ENCODE results near the gene NSMF.

NSMF gene

DNA sequence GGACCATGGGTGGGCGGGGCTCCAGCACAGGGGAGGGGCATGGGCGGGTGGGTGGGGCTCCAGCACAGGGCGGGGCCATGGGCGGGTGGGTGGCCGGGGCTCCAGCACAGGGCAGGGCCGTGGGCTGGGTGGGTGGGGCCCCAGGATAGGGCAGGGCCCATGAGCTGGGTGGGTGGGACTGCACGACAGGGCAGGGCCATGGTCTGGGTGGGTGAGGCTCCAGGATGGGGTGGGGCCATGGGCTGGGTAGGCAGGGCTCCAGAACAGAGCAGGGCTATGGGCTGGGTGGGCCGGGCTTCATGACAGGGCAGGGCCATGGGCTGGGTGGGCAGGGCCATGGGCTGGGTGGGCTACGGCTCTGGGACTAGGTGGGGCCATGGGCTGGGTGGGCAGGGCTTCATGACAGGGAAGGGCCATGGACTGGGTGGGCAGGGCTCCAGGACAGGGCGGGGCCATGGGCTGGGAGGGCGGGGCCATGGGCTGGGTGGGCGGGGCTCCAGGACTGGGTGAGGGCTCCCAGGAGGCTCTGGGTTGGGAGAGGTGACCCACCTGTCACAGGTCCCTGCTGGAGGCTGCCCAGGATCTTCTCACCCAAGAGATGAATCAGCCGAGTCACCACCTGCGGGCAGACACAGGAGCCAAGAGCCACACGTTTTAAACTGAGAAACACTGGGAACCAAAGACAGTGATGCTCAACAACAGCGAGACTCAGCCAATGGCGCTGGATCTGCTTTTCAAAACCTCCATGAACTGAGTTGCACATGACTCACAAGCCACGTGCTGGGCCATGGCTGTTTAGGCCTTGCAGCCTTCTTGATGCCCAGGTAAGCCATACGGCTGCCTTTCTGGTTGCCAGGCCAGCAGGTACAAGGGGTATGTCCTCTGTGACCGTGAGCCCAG lies 33.6 kb upstream of the NSMF start:
- no peak for DNase-seq (ENCODE audit: low spot score)

DNA sequence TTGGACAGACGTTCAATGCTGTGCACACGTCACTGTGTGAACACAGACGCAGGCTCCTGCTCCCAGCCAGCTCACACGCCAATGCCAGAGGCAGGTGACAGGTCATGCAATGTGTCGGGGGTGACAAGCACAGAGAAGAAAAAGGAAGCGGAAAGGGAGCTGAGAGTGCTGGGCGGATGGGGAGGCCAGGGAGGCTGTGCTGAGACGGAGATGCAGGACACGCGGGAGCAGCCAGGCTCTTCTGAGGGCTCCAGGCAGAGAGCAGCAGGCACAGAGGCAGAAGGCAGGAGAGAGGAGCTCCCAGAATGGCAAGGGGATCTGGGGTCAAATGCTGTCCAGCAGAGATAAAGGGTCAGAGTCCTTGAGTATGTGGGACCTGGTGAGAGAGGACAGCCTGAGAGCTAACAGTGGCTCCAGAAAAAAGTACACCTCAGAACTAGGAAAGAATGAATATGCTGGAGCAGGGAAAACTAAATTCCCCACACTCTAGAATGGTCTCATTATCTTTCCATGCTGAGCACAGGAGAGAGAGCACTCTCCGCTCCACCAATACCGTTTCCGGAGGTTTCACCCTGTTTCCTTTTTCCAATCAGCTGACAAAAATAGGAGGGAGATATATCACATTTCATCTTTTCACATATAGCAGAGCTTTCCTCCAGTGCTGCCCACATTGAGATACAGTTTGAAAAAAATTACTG lies 32.8 kb upstream of the NSMF start:
- DNase-seq (ENCODE audit: low spot score), result no peak

DNA sequence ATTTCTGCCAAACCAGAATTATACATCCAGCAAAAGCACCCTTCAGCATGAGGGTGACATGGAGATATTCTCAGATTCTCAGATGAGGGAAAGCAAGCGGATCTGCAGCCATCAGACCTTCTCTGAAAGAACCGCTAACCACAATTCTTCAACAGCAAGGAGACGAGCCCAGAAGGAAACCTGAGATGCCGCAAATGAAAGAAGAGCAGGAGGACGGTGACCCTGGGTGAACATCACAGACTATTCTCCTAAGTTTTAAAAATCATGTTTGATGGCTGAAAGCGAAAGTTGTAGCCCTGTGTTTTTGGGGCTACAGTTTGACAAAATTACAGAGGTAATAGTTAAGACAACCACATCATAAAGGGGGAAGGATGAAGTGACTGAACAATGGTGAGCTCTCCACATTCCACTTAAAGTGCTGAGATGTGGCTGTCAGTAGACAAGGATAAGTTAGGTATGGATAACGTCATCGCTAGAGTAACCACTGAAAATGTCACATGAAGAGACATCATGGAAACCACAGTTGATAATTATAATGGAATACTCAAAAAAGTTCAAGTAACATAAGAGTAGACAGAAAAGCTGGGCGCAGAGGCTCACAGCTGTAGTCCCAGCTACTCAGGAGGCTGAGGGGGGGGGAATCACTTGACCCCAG lies 31.5 kb upstream of the NSMF start:
- no peak for DNase-seq (ENCODE audit: low spot score)

DNA sequence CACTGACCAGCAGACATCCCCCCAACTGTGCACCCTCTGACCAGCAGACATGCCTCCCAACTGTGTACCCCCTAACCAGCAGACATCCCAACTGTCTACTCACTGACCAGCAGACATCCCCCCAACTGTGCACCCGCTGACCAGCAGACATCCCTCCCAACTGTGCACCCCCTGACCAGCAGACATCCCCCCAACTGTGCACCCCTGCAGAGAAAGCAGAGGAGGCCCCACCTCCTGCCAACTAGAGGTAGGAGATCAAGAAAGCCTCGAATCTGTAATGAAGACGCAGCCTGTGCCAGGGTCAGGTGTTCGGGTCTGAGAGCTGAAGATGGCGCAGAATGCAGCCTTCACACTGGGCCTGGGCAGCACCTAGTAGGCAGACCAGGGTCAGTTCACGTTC lies 29.8 kb upstream of the NSMF start:
- DNase-seq (ENCODE audit: low spot score), result no peak

DNA sequence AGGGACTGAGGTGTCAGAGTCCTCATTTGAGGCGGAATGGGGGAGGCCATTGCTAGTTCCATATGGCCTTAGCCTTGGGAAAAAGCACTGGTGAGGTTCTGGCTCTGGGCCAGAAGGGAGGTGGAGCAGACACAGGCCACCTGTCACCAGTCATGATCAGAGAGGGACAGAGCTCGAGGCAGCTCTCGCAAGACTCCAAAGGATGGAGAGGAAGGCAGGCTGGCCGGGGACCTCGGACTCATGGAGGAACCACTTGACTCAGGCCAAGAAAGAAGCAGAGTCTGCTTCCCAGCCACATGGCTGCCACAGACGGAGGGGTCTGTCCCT lies 29.2 kb upstream of the NSMF start:
- no peak for DNase-seq (ENCODE audit: low spot score)

DNA sequence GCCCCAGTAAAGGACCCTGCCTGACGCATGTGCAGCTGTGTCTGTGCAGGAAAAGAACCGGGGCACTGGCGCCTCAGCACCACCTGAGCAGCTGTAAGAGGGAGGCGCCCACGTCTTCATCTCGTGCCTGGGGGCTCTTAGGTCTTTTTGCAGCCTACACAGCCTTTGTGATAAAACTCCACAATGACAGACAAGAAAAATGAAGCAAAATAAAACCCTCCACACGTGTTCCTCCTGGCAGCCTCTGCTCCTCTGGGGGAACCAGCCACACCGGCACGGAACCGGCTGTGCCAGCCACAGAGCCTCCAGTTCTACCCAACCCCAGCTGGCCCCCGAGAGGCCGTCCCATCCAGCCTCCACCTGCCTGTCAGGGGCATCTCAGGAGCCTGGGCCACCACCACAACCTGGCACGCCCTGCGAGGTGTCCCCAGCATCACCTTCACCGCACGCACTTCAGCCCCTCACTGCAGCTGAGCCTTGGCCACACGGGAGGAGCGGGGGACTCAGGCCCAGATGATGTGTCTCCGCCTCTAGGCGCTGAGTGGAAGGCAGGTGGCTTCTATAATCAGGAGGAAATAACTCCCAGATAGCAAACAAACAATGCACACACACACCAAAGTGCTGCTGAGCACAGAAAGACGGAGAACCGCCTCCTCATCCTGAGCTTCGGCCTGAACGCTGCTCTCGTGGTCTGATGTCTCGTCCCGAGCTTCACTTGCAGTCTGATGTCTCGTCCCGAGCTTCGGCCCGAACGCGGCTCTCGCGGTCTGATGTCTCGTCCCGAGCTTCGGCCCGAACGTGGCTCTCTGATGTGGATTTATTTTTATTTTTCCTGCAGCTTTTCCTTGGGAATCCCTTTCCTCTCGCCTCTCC lies 28.6 kb upstream of the NSMF start:
- no peak for DNase-seq (ENCODE audit: low spot score)

DNA sequence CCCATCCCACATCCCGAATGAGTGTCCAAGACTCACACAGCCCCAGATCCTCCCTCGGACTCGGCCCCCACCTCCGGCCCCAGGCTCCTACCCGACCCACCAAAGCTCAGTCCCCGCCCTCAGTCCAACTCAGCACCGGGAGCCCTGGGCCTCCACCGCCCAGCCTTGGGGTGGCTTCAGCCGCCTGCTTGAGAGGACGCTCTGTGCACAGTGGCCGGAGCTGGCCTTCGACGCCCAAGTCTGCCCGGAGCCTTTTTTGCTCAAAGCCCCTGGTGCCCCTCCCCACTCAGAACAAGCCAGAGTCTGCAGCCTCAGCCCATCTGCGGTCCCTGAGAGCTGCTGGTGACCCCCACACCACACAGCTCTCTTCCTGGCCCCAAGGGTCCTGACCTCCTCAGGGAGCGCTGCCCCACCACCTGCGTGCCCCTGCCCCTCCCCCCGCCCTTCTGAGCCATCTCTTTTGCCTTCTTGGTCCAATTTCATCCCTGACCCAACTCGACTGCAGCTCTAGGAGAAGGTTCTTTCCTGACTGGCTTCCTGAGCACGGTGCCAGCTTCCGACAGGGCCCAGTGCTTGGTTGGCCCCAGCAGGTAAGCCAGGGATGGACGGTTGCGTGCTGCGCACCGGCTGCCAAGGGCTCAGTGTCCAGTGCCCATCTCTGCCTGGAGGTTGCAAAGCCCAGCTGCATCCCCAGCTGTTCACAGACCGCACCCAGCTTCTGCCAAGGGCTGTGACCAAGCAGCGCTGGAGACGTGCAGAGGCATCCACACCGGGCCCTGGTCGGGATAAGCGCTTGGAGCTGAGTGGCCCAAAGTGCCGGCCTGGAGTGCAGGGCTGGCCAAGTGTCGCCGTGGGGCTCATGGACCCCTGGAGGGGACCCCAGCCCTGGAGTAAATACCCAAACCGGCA lies 27.7 kb upstream of the NSMF start:
- DNase-seq (ENCODE audit: low spot score), result no peak

DNA sequence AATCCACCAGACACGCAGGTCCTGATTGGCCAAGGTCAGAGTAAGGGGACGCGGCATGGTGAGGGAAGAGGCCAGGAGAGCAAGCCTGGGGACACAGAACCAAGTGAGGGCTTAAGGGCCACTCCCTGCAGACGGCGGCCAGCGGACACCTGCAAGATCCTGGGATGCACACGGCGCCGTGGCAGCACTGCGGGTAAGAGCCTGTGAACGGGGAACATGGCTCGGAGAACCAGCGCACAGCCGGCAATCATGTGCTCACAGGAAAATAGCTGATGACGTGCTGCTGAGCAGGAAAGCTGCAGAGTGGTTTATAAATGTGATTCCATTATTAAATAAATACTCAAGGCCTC lies 27.0 kb upstream of the NSMF start:
- DNase-seq (ENCODE audit: low spot score), result no peak

DNA sequence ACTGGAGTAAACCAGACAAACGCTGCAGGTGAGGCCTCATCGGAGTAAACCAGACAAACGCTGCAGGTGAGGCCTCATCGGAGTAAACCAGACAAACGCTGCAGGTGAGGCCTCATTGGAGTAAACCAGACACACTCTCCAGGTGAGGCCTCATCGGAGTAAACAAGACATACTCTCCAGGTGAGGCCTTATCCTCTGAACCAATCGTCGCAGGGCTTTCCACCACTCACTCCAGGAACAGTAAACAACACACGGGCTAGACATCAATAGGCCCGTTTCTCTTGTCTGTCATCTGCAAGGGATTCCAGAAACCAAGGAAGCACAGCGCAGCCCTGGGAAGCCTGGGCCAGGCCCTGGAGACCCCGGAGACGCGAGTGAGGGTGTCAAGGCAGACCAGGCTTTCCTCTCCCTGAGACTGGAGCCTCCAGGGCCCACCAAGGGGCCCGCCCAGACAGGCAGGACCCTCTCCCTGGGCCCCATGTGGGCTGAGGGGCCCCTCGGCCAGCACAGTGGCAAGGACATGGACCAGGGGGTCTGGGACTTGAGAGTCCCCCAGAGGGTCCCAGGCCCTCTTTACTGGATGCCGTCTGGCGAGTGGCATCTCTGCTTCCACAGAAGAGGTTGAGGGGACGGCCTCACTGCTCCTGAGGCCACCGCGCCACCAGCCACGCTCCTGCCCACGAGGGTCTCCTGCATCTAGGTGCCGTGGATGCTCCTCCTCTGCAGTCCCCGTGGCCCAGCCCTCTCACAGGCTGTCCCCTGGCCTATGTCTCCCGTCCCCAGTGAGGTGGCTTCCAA lies 26.4 kb upstream of the NSMF start:
- DNase-seq (ENCODE audit: low spot score), result no peak

DNA sequence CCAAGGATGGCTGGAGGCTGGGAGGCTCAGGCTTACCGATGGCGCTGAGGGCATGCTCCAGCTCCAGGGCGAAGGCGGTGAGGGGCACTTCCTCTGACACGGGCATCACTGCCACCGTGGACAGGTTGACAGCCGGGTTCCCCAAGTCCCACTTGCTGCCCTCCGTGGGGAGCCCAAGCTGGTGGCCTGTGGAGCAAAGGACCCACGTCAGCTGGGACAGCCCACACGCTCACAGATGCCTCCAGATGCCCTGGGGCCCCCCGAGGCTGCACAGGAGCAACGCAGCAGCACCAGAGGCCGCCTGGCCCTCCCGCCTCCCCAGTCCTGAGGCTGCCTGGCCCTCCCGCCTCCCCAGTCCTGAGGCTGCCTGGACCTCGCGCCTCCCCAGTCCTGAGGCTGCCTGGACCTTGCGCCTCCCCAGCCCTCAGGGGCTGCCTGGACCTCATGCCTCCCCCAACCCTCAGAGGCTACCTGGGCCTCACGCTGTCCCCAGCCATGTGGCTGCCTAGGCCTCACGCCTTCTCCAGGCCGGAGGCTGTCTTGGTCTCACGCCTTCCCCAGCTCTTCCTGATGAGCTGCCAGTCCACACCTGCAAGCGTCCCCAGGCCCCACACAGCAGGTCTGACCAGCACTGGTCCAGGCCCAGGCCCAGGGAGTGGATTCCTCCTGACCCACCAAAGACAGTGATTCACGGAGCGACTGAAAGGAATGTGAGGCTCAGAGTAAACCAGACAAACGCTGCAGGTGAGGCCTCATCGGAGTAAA lies 25.6 kb upstream of the NSMF start:
- DNase-seq (ENCODE audit: low spot score), result no peak

DNA sequence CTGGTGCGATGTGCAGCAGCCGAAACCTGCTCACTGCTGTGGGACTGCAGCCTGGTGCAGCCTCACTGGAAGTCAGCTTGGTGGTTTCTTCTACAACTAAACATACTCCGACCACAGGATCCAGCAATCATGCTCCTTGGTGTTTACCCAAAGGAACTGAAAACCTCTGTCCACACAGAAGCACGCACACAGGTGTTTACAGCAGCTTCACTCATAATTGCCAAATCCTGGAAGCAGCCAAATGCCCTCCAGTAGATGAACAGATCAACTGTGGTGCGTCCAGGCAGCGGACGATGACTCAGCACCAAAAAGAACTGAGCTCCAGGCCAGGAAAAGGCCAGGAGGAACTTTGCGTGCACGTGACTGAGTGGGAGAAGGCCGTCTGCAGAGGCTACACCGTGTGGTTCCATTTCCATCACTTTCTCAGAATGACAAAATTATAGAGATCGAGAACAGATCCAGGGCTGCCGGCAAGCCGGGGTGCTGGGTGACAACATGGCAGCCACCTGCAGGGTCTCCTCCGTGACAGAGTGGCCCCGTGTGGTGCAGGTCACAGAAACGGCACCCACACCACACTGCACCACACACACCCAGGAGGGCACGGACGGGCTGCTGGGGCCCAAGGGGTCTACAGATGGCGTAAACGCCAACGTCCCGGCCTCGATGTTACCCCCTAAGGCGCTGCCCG lies 23.1 kb upstream of the NSMF start:
- peak; percentile 31 for DNase-seq (ENCODE audit: low spot score)

DNA sequence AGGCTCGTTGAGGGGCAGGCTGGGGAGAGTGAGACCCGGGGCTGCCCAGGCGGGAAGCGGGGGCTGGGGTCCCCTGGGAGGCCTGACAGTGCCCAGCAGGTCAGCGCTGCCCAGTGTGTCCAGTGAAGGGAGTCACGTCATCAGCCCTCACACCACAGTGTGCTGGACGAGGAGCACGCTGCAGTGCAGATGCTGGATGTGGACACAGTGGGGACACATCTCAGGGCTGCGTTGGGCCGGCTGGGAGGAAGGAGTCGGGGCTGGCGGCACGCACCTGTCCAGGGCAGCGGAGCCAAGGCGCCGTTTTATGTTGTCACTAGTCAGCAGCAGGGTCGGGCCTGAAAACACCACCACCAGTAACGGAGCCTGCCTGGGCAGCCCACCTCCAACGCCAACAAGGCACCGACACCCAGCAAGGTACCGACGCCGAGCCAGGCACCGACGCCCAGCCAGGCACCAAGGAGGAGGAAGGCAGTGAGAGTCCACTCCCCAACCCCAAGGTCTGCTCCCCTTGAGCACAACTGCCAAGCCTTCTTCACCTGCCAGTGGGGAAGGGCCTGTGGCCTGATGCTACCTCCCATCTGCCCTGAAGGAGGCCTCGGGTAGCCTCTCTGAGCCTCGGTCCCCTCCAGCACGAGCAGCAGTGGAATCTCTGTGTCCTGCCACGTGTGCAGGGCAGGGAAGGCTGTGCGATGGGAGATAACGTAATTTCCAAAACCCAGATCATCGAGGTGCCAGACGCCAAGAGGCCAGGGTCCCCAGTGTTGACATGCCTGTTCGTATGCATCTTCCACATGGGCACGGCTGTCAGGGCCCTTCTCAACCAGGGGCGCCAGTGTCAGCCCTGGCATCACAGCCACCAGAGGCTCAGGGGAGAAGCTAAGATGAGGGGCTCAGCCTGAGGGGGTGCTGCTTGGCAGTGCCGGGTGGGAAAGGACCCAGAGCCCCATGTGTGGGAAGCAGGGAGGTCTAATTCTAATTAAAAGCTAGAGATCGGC lies 21.9 kb upstream of the NSMF start:
- no peak for DNase-seq (ENCODE audit: low spot score)

DNA sequence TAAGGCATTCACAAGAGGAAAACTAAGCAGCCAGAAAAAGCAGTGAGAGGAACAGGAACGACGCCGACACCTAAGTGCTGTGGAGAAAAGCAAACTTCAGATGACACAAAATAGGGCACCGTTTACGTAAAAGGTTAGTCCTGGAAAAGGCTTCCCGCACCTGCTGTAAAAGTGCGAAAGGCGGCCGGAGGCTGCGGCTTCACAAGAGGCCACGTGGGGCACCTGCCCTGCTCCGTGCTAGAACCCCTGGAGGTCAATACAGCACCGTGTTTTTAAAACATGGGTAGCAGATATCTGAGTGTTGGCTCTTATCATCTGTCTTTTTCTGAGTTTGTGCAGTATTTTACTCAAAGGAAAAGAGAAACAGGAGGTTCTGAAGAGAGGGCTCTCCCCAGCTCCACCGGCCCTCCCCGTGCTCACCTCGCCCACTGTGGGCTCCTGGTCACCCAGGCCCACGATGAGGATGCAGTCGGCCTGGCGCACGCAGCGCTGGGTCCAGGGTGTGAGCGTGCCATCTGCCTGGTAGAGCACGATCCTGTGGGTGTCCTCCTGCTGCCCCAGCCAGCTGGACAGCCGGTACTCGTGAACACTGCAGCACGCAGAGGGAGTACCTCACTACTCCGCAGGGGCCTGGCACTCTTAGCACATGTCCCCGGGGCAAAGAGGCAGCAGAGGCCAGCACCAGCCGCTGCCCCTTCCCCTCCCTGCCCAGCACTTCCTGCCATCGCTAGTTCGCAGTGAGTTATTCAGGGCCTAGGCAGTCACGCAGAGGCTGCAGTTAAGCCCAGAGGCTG lies 21.0 kb upstream of the NSMF start:
- no peak for DNase-seq (ENCODE audit: low spot score)

DNA sequence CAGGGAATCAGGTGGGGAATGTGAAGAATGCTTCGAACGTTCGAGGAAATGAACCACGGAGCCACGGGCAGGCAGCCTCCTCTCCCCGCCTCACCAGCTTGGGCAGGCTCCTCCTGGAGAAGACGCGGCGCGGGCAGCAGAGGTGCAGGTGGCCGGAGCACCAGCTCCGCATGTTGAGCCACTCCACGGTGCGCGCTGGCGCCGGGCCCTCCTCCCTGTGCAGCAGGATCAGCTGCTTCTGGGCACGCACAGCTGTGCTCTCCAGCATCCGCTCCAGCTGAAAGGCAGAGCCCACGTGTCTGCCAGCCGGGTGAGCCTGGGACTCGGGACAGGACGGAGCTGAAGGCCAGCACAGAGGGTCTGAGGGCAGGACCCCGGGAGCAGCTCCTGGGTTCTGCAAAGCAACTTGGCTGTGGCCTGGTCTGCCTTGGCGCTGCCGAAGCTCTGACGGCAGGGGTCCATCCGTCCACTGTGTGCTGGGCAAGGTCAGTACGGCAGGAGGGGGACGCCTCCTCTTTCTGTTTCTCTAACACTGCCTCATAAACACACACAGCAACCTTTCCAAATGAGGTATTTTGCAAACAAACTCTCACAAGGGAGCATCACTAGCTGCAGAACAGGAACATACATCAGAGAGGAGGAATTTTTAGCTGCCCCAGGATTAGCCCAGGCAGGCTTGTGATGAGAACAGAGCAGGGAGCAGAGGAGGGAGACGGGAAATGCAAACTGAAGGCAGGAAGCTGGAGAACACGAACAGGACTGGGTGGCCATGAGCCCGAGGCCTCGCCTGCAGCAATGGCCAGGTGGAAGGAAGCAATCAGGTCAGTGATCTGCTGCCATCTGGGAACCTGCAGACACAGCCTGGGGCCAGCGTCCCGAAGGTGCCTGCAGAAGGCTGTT lies 20.1 kb upstream of the NSMF start:
- peak; percentile 39 for DNase-seq (ENCODE audit: low spot score)

DNA sequence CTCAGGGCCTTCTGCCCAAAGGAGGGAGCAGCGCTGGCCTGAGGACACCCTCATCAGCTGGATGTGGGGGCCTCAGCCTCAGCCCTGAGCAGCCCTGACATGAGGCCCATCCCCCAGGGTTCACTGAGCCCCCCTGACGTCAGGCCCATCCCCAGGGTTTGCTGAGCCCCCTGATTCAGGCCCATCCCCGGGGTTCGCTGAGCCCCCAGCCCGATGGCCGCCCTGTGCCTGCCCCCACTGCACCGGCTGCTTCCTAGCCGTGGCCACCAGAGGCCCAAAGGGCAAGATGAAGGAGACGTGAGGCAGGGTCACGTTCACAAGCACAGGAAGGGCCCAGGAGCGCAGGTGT lies 19.5 kb upstream of the NSMF start:
- DNase-seq (ENCODE audit: low spot score), result no peak

Measured in AG08395 (cell line).